T-cell (primary cell): ENCODE measurements around the gene SCTR. TPM values are rescaled to one million over a fixed set of nuclear protein-coding genes. Genes with fewer than 3 reads are reported as not detected.

Experiments
- ATAC-seq, 4 experiments: fragments of 200-7000 bp in 3 of 4; fragments of 150-1000 bp in 1 of 4; cut with Tn5 transposase; replicated peaks in 1 of 4; 1 replicate in 3 of 4; 2 replicates in 1 of 4; pipeline ENCODE4 v1.10.0; 2021; ENCODE audit warnings: moderate library complexity in 3 of 4, mild to moderate bottlenecking in 2 of 4, moderate number of reproducible peaks in 1 of 4
- CTCF ChIA-PET, 2 donors: fragments of 300-600 bp; sonication (Branson Sonifier 250); formaldehyde crosslinking; loops; one replicate each; lab custom pipeline; 2022; ENCODE audit warnings: antibody characterized with exemption in 2 of 2; lab: Charles Lee
- POLR2A ChIA-PET, 2 donors: fragments of 300-600 bp; sonication (Branson Sonifier 250); formaldehyde crosslinking; loops; one replicate each; lab custom pipeline; 2022; ENCODE audit warnings: antibody characterized with exemption in 2 of 2; lab: Charles Lee
- DNase-seq, 35 experiments: peaks; one replicate each; pipeline versions ENCODE4 v3.0.0 to v3.0.0-alpha.2; 2013 to 2023
- H3K27ac ChIP-seq: one replicate; pipeline ENCODE4 v1.5.1; 2013; ENCODE audit warnings: low read length
- H3K27me3 ChIP-seq, 2 experiments: replicated peaks in 1 of 2; 1 replicate in 1 of 2; 2 replicates in 1 of 2; pipeline versions ENCODE4 v1.6.1 to v1.7.0; 2013; ENCODE audit warnings: low read length in 1 of 2, mixed read lengths in 1 of 2; ENCODE audit not compliant: control insufficient read depth in 2 of 2, insufficient read depth in 2 of 2; ENCODE audit errors: extremely low read depth in 1 of 2
- H3K36me3 ChIP-seq, 2 donors: 1 replicate in 1 of 2; 2 replicates in 1 of 2; pipeline versions ENCODE4 v1.6.1 to v1.7.0; 2013; ENCODE audit warnings: low read length in 1 of 2; ENCODE audit not compliant: control insufficient read depth in 2 of 2, insufficient read depth in 1 of 2; ENCODE audit errors: extremely low read depth in 1 of 2
- H3K4me1 ChIP-seq, 2 experiments: 1 replicate in 1 of 2; 2 replicates in 1 of 2; pipeline versions ENCODE4 v1.6.1 to v1.7.0; 2013; ENCODE audit warnings: low read length in 2 of 2, mixed read lengths in 1 of 2; ENCODE audit not compliant: insufficient read depth in 2 of 2, control insufficient read depth in 1 of 2; ENCODE audit errors: extremely low read depth in 1 of 2
- H3K4me3 ChIP-seq, 2 donors: 1 replicate in 1 of 2; 2 replicates in 1 of 2; pipeline versions ENCODE4 v1.5.1 to v1.7.0; 2013; ENCODE audit warnings: mild to moderate bottlenecking in 2 of 2, low read length in 1 of 2, moderate library complexity in 1 of 2; ENCODE audit not compliant: control insufficient read depth in 1 of 2; ENCODE audit errors: extremely low read depth in 1 of 2
- H3K9me3 ChIP-seq: 2 replicates; pipeline ENCODE4 v1.7.0; 2013
- H3K27ac Mint-ChIP-seq, 2 donors: one replicate each; pipeline ENCODE4 v1.8.0; 2020 to 2021; ENCODE audit warnings: mild to moderate bottlenecking in 2 of 2, mixed read lengths in 2 of 2
- H3K27me3 Mint-ChIP-seq, 2 donors: one replicate each; pipeline ENCODE4 v1.8.0; 2021 to 2022; ENCODE audit warnings: mixed read lengths in 2 of 2
- H3K36me3 Mint-ChIP-seq: one replicate; pipeline ENCODE4 v1.8.0; 2021; ENCODE audit warnings: mixed read lengths
- H3K4me1 Mint-ChIP-seq, 3 donors: one replicate each; pipeline ENCODE4 v1.8.0; 2020 to 2022; ENCODE audit warnings: mixed read lengths in 3 of 3, mild to moderate bottlenecking in 1 of 3
- H3K4me3 Mint-ChIP-seq, 3 donors: one replicate each; pipeline ENCODE4 v1.8.0; 2020 to 2022; ENCODE audit warnings: mild to moderate bottlenecking in 3 of 3, mixed read lengths in 3 of 3, moderate library complexity in 3 of 3
- H3K9me3 Mint-ChIP-seq, 3 donors: one replicate each; pipeline ENCODE4 v1.8.0; 2020 to 2022; ENCODE audit warnings: mixed read lengths in 3 of 3
- WGBS: methylation state at CpG from one replicate; pipeline ENCODE4 v1.1.5; 2013; ENCODE audit warnings: missing lambda C conversion rate; ENCODE audit not compliant: insufficient coverage; 5-methylcytosine and 5-hydroxymethylcytosine counted together
- total RNA-seq, 35 experiments: library from RNA in 6 of 35; stranded (reverse) in 6 of 35; fragments of 120-200 nt in 1 of 35; gene quantifications; one replicate each; pipeline versions ENCODE4 v1.2.1 to v1.2.4 and lab custom pipeline; 2013 to 2026

Gene SCTR
- total RNA-seq, 5 donors from 2014 or later (not counting 1 experiment from before 2014, with no cell fraction given): not detected

GRCh38 chr2:119440873-119441272 is 83.4 kb downstream of the SCTR start:
- WGBS: 78% methylated on average over 4 of the region's 4 CpGs
- no peaks in the 10 kb centered on the region for H3K36me3 Mint-ChIP-seq
- CTCF ChIA-PET: interaction anchor here in 1 of 2 donors (0.6 kb wide), 1 partner anchor 200 kb away, joined by 3 read pairs; no protein-coding TSS in a partner anchor

GRCh38 chr2:119440501-119440870 is 83.8 kb downstream of the SCTR start:
- no peak for ATAC-seq
- ChIA-PET POLR2A (no interaction called here), CTCF (interaction anchor here in 1 of 2 donors (0.6 kb wide), 1 partner anchor 200 kb away, joined by 3 read pairs; no protein-coding TSS in a partner anchor)
- 60% methylated on average over 1 of the region's 1 CpG for WGBS
- H3K4me3 ChIP-seq: no peak overlapping the region
- H3K27me3 ChIP-seq: peaks cover 0 to 40% of the 10 kb centered on the region in 2 experiments
- Mint-ChIP-seq H3K27ac (no peak overlapping the region), H3K4me3 (no peak overlapping the region), H3K27me3 (peaks cover 7 to 24% of the 10 kb centered on the region in 2 donors), H3K36me3 (no peaks in the 10 kb centered on the region), H3K4me1 (no peaks in the 10 kb centered on the region), H3K9me3 (no peaks in the 10 kb centered on the region)
- H3K36me3 ChIP-seq: no peaks in the 10 kb centered on the region
- H3K9me3 ChIP-seq: no peaks in the 10 kb centered on the region
- no peaks in the 10 kb centered on the region for H3K4me1 ChIP-seq
- no peak for DNase-seq
- H3K27ac ChIP-seq: no peak overlapping the region

More at GRCh38 chr2:119440873-119441272, 83.4 kb downstream of the SCTR start:
- H3K27me3 ChIP-seq: peaks cover 0 to 38% of the 10 kb centered on the region in 2 experiments
- no peaks in the 10 kb centered on the region for H3K4me1 ChIP-seq
- POLR2A ChIA-PET: no interaction called here
- no peak overlapping the region for H3K4me3 ChIP-seq
- no peak for DNase-seq
- Mint-ChIP-seq H3K27ac (no peak overlapping the region), H3K4me1 (no peaks in the 10 kb centered on the region), H3K4me3 (no peak overlapping the region), H3K9me3 (no peaks in the 10 kb centered on the region), H3K27me3 (peaks cover 7 to 21% of the 10 kb centered on the region in 2 donors)
- no peak overlapping the region for H3K27ac ChIP-seq
- no peaks in the 10 kb centered on the region for H3K36me3 ChIP-seq
- no peaks in the 10 kb centered on the region for H3K9me3 ChIP-seq
- no peak for ATAC-seq

GRCh38 chr2:119439574-119440500 is 84.4 kb downstream of the SCTR start:
- DNase-seq: no peak
- Mint-ChIP-seq H3K4me3 (no peak overlapping the region), H3K27me3 (peaks cover 7 to 30% of the 10 kb centered on the region in 2 donors)

GRCh38 chr2:119438726-119439284 is 85.5 kb downstream of the SCTR start:
- Mint-ChIP-seq H3K27ac (peak overlapping the region in 1 of 2 donors; percentile 1), H3K27me3 (peaks cover 13 to 36% of the 10 kb centered on the region in 2 donors), H3K4me3 (no peak overlapping the region), H3K9me3 (no peaks in the 10 kb centered on the region), H3K36me3 (no peaks in the 10 kb centered on the region), H3K4me1 (no peaks in the 10 kb centered on the region)
- Histone ChIP-seq H3K4me3 (no peak overlapping the region), H3K9me3 (no peaks in the 10 kb centered on the region), H3K27ac (no peak overlapping the region), H3K36me3 (no peaks in the 10 kb centered on the region), H3K27me3 (peaks cover 0 to 47% of the 10 kb centered on the region in 2 experiments), H3K4me1 (no peaks in the 10 kb centered on the region)
- WGBS: 67% methylated on average over 1 of the region's 6 CpGs
- DNase-seq (no peak), ATAC-seq (no peak)
- ChIA-PET POLR2A (no interaction called here), CTCF (no interaction called here)

More at GRCh38 chr2:119439574-119440500, 84.4 kb downstream of the SCTR start:
- Histone ChIP-seq H3K9me3 (no peaks in the 10 kb centered on the region), H3K4me1 (no peaks in the 10 kb centered on the region), H3K36me3 (no peaks in the 10 kb centered on the region), H3K4me3 (no peak overlapping the region), H3K27ac (no peak overlapping the region), H3K27me3 (peaks cover 0 to 38% of the 10 kb centered on the region in 2 experiments)
- no peaks in the 10 kb centered on the region for H3K36me3 Mint-ChIP-seq
- CTCF ChIA-PET: interaction anchor here in 1 of 2 donors (0.6 kb wide), 1 partner anchor 201 kb away, joined by 3 read pairs; no protein-coding TSS in a partner anchor
- POLR2A ChIA-PET: no interaction called here
- H3K4me1 Mint-ChIP-seq: no peaks in the 10 kb centered on the region
- ATAC-seq: no peak
- H3K9me3 Mint-ChIP-seq: no peaks in the 10 kb centered on the region
- 74% methylated on average over 14 of the region's 15 CpGs for WGBS
- H3K27ac Mint-ChIP-seq: no peak overlapping the region

GRCh38 chr2:119438128-119438656 is 86.1 kb downstream of the SCTR start:
- H3K27me3 Mint-ChIP-seq: peaks cover 17 to 39% of the 10 kb centered on the region in 2 donors
- H3K27ac Mint-ChIP-seq: no peak overlapping the region

GRCh38 chr2:119436993-119437772 is 87.1 kb downstream of the SCTR start:
- no peaks in the 10 kb centered on the region for H3K36me3 Mint-ChIP-seq
- no peaks in the 10 kb centered on the region for H3K36me3 ChIP-seq
- 91% methylated on average over 18 of the region's 22 CpGs for WGBS

More at GRCh38 chr2:119438128-119438656, 86.1 kb downstream of the SCTR start:
- ATAC-seq (no peak), DNase-seq (no peak)
- H3K27me3 ChIP-seq: peaks cover 0 to 52% of the 10 kb centered on the region in 2 experiments
- no peaks in the 10 kb centered on the region for H3K36me3 ChIP-seq
- ChIA-PET CTCF (no interaction called here), POLR2A (no interaction called here)
- Mint-ChIP-seq H3K36me3 (no peaks in the 10 kb centered on the region), H3K9me3 (no peaks in the 10 kb centered on the region), H3K4me1 (no peaks in the 10 kb centered on the region), H3K4me3 (no peak overlapping the region)
- H3K27ac ChIP-seq: no peak overlapping the region
- no peaks in the 10 kb centered on the region for H3K4me1 ChIP-seq
- H3K9me3 ChIP-seq: no peaks in the 10 kb centered on the region
- no peak overlapping the region for H3K4me3 ChIP-seq
- 80% methylated on average over 1 of the region's 6 CpGs for WGBS

More at GRCh38 chr2:119436993-119437772, 87.1 kb downstream of the SCTR start:
- no peak overlapping the region for H3K27ac ChIP-seq
- no peak overlapping the region for H3K4me3 ChIP-seq
- H3K27me3 ChIP-seq: peaks cover 0 to 62% of the 10 kb centered on the region in 2 experiments
- no peaks in the 10 kb centered on the region for H3K9me3 ChIP-seq
- H3K4me1 Mint-ChIP-seq: peaks cover 3 to 5% (median 5%) of the 10 kb centered on the region in 3 donors
- H3K4me1 ChIP-seq: peaks cover 0 to 5% of the 10 kb centered on the region in 2 experiments
- ChIA-PET CTCF (no interaction called here), POLR2A (no interaction called here)
- no peak for DNase-seq
- no peak for ATAC-seq
- no peak overlapping the region for H3K27ac Mint-ChIP-seq
- peaks cover 27 to 49% of the 10 kb centered on the region in 2 donors for H3K27me3 Mint-ChIP-seq
- no peak overlapping the region for H3K4me3 Mint-ChIP-seq
- H3K9me3 Mint-ChIP-seq: no peaks in the 10 kb centered on the region
